GM12873 (cell line): Measurements from ENCODE around the gene GTPBP2.

ENCODE experiments used
- TF ChIP-seq, protein P1 (sequence below): IDR thresholded peaks from 2 replicates; pipeline ENCODE4 v1.5.1; 2012; ENCODE audit warnings: low read depth, mild to moderate bottlenecking, moderate library complexity, low read length, control low read depth; ENCODE audit not compliant: insufficient read depth; ENCODE audit errors: missing control alignments

The GTPBP2 gene

DNA sequence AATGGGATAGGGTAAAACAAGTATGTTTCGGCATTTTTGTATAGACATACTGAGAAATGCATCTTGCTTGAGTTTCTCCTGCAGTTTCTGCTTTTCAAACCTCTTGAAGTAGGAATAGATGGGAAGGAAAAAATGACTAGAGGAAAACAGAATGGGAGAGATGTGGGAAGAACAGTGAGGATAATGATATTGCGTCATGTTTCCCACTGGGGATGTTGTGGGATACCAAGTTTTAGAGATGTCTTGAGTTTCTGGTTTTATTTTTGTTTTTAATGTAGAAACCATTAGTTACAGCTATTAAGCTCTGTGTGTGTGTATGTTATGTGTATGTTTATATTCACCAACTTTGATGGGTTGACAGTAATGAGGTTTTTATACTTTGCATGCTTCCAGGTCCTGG is 28.5 kb downstream of the GTPBP2 start:
- TF ChIP-seq, protein P1, sequence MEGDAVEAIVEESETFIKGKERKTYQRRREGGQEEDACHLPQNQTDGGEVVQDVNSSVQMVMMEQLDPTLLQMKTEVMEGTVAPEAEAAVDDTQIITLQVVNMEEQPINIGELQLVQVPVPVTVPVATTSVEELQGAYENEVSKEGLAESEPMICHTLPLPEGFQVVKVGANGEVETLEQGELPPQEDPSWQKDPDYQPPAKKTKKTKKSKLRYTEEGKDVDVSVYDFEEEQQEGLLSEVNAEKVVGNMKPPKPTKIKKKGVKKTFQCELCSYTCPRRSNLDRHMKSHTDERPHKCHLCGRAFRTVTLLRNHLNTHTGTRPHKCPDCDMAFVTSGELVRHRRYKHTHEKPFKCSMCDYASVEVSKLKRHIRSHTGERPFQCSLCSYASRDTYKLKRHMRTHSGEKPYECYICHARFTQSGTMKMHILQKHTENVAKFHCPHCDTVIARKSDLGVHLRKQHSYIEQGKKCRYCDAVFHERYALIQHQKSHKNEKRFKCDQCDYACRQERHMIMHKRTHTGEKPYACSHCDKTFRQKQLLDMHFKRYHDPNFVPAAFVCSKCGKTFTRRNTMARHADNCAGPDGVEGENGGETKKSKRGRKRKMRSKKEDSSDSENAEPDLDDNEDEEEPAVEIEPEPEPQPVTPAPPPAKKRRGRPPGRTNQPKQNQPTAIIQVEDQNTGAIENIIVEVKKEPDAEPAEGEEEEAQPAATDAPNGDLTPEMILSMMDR: no peak

DNA sequence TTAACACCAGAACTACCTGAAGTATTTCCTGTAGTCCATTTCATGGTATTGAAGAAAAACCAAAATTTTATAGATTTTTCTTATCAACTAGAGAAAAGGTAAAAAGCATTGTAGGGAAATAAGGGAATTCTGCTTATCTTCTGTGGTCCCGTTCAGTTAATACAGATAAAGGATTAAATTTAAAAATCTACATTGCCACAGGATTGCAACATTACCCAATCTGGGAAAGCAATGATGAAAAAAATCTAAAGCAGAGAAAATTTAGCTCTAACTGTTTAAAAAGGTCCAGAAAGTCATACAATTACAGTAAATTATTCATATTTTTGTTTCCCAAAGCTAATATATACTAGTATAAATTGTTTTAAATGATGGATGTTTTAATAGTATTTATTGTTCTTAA is 35.1 kb downstream of the GTPBP2 start:
- TF ChIP-seq, protein P1: no peak

DNA sequence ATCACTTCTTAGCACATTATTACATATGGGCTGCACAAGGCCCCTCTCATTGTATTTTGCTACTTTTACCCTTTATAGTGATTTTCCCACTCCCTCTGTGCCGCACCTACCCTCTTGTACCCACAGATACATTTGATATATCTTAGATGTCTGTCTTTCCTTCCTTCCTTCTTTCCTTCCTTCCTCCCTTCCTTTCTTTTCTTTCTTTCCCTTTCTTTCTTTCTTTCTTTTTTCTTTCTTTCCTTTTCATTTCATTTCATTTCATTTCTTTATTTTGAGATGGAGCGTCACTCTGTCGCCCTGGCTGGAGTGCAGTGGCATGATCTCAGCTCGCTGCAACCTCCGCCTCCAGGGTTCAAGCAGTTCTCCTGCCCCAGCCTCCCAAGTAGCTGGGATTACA is 40.9 kb downstream of the GTPBP2 start:
- TF ChIP-seq, protein P1: no peak

DNA sequence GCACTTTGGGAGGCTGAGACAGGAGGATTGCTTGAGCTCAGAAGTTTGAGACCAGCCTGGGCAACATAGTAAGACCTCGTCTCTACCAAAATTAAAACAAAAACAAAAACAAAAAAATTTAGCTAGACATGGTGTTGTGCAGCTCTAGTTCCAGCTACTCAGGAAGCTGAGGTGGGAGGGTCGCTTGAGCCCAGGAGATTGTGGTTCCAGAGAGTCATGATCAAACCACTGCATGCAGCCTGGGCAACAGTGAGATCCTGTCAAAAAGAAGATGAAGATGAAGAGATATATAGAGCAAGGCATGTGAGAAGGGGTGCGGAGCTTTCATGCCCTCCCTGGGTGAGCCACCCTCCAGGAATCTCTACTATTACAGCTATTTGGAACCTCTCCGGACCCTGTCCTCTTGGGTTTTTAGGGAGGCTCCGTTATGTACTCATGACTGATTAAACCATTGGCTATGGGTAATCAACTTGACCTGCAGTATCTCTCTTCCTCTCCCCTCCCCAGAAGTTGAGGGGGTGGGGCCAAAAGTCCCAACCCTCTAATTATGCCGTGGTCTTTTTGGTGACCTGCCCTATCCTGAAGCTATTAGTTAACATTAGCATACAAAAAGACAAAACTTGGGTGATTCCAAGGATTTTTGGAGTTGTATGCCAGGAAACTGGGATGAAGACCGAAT is 44.0 kb downstream of the GTPBP2 start:
- TF ChIP-seq, protein P1: no peak

DNA sequence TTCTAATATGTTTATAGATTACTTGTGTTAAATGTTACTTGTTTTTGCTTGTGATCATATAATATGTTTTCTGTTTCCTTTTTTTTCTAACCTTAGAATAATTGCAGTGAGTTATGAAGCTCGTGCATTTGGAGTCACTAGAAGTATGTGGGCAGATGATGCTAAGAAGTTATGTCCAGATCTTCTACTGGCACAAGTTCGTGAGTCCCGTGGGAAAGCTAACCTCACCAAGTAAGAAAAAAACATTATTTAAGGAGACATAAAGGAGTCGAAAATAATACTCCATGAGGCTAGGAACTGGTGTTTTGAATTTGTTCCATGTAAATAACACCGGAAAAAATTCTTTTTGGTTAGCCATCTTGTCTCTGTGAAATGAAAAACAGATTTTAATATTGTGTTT is 46.2 kb downstream of the GTPBP2 start:
- TF ChIP-seq, protein P1: no peak

DNA sequence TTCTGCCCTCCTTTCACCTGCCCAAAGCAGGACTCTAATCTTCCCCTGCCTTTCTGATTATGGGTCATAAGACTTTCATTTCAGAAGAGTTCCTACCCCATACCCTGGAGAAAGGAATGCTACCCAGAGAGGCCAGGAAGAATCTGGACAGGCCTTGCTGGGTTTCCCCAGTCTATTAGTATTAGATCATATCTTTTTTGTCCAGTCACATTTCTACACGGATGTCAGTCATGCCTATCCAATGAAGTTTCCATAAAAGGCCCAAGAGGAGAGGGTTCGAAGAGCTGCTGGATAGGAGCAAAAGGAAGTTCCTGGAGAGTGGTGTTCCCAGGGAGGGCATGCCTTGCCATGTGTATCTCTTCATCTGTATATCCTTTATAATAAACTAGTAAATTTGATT is 49.9 kb downstream of the GTPBP2 start:
- TF ChIP-seq, protein P1: no peak

DNA sequence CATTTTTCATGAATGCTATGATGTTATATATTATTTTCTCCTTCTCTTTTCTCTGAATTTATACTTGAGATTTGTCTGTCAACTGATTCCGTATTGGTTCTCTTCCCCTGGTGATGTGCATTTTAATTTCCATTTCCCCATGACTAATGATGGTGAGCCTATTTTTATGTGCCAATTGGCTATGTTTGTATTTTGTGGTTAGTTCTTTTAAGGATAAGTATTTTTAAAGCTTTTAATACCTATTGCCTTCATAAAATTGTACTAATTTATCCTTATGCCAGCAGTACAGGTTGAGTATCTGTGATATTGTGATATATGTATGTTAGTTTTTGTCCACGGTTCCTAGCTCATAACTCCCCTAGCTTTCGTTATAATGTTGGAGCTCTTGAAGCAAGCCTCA is 50.3 kb downstream of the GTPBP2 start:
- TF ChIP-seq, protein P1: no peak
